KG1 (cell line): ENCODE results near the gene SCAI.
"Not testable (repeated sequence)": the region's sequence is repeated elsewhere in the genome, so short reads cannot be mapped to it uniquely, and the experiment has no call there.

Source experiments
- DNase-seq: peaks from one replicate; lab custom pipeline; 2025; lab: John Stamatoyannopoulos, UW

Gene SCAI

GRCh38 chr9:125150349-125151245 is 7.3 kb upstream of the SCAI start:
- DNase-seq, result no peak

- no peak for DNase-seq
These were observed 4.1 kb upstream of the SCAI start for GRCh38 chr9:125147401-125147951.

GRCh38 chr9:125146247-125146646 is 2.9 kb upstream of the SCAI start:
- DNase-seq, result no peak

- no peak for DNase-seq
These were observed 2.1 kb upstream of the SCAI start for GRCh38 chr9:125145425-125145824.

GRCh38 chr9:125142560-125143376 is 560 bp downstream of the SCAI start:
- no peak for DNase-seq

GRCh38 chr9:125141751-125142150 is 1.6 kb downstream of the SCAI start:
- no peak for DNase-seq

- DNase-seq, result no peak
These were observed 2.1 kb downstream of the SCAI start for GRCh38 chr9:125141251-125141650.

- DNase-seq, result no peak
These were observed 2.8 kb downstream of the SCAI start for GRCh38 chr9:125140576-125140975.

GRCh38 chr9:125137200-125137599 is 6.1 kb downstream of the SCAI start:
- DNase-seq, result no peak

GRCh38 chr9:125134976-125135375 is 8.4 kb downstream of the SCAI start:
- no peak for DNase-seq

- no peak for DNase-seq
These were observed 9.7 kb downstream of the SCAI start for GRCh38 chr9:125133403-125134329.

- no peak for DNase-seq
These were observed 11.6 kb downstream of the SCAI start for GRCh38 chr9:125131778-125132177.

GRCh38 chr9:125126019-125126746 is 17.1 kb downstream of the SCAI start:
- DNase-seq, result peak; percentile 65

- no peak for DNase-seq
These were observed 17.8 kb downstream of the SCAI start for GRCh38 chr9:125125523-125125922.

- DNase-seq, result no peak
These were observed 22.2 kb downstream of the SCAI start for GRCh38 chr9:125121146-125121545.

GRCh38 chr9:125119643-125120286 is 23.6 kb downstream of the SCAI start:
- DNase-seq, result no peak

GRCh38 chr9:125118696-125119095 is 24.6 kb downstream of the SCAI start:
- not testable (repeated sequence) for DNase-seq

- DNase-seq, result not testable (repeated sequence)
These were observed 28.8 kb downstream of the SCAI start for GRCh38 chr9:125114503-125114902.

GRCh38 chr9:125110464-125110863 is 32.9 kb downstream of the SCAI start:
- DNase-seq, result no peak

GRCh38 chr9:125108541-125108940 is 34.8 kb downstream of the SCAI start:
- DNase-seq, result not testable (repeated sequence)
